HT-29 (cell line): ENCODE data around the gene LPCAT4. TPM values are rescaled to one million over a fixed set of nuclear protein-coding genes. Genes with fewer than 3 reads are reported as not detected.

Experiments used
- DNase-seq: peaks from one replicate; pipeline ENCODE4 v3.0.0-alpha.2; 2015; ENCODE audit warnings: low spot score
- total RNA-seq: library from RNA; depleted of rRNA; stranded (reverse); fragments of >200 nt; shearing (Covaris generic); gene quantifications from 2 replicates; pipeline ENCODE4 v1.2.3, GENCODE V29; 2014

Gene LPCAT4
- total RNA-seq, 1 experiment from 2014 or later, result 72.8 TPM

DNA sequence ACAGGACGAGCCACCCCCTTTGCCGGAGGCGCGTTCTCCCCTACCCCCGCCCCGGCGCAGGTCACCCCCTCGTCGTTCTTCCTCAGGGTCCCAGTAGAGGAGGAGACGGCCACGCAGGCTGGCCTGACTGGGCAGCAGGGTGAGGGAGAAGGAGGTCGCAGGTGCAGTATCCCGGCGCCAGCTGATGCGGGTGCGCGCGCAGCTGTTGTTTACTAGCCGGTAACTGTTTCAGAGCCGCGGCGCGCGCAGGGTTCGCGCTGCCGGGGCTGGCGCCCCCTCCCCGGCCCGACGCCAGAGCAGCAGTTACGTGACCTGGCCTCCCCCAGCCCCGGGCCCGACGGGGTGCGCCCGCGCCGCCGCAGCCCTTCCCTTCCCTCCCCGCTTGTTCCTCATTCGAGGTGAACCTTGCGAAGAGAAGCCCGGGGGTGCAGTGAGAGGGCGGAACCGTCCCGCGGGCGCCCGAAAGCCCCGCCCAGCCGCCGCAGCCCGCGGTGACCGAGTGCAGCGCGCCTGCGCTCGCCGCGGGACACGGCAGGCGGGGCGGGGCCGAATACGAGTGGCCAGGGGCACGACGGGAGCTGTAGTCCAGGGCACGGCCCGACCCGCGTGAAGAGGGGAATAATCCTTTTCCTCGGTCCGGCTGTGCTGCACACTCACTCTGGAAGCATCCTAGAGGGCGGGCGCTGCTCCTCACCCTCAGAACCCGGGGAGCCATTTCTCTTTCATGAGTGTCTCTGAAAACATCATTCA is 29.3 kb downstream of the LPCAT4 start, which contains the start of gene SLC12A6:
TSS of gene SLC12A6 (minus strand) at position 225 of the 750 bp plus-strand sequence. CDS start 1,101 bp downstream, outside the sequence.
- peak; percentile 97 for DNase-seq

DNA sequence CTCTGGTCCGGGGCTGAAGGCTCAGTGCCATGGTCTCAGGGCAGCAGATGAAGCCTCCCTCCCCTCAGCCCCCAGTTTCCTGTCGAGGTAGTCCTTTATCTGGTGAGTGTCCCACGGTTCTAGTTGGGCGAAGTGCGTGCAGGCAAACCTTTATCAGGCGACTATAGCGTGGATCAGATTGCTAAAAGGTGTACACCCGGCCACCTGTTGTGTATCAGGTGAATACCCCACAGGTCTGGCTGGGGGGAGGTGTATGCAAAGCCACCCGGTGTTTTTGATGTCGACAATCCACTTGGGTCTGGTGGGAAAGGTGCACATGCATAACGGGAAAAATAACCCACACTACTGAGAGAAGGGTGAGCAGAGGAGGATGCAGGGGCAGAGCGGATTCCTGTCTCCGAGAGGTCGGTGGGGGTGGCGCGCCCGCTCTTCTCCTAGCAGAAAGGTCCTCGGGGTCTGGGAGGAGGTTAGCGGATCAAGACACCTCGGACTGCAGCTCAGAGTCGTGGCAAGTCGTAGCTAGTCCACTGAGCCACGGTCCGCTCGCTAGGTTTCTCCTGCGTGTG is 29.9 kb downstream of the LPCAT4 start:
- no peak for DNase-seq

DNA sequence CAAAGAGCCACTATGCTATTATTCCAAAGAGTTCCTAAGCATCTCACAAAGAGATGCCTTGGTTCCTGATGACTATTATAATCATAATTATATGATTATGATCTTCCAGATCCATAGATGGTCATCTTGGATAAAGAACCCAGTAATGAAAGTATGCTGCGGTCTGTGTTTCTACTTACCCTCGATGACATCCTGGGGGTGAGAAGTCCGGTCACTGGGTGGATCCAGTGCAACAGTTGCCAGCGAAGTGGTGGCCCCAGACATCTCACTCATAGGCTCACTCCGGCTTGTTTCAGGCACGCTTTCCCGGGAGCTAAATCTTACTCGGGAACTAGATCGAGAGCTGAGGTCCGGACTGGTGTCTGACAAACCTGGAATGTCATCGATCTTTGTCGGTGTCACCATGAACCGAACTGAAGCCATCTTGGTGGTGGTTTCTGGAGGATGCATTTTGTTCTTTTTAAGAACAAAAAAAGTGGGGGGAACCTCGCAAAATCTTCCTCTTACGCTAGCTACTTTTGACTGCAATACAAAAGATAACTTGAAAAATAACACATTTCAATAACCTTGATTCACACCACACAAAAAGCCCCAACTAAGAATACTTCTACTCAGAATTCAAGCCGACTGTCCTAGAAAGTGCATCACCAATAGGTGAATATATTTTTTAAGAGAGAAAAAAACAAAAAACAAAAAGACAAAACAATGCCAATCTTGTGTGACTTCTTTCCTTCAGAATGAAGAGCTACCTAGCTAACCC is 30.6 kb downstream of the LPCAT4 start:
- no peak for DNase-seq

DNA sequence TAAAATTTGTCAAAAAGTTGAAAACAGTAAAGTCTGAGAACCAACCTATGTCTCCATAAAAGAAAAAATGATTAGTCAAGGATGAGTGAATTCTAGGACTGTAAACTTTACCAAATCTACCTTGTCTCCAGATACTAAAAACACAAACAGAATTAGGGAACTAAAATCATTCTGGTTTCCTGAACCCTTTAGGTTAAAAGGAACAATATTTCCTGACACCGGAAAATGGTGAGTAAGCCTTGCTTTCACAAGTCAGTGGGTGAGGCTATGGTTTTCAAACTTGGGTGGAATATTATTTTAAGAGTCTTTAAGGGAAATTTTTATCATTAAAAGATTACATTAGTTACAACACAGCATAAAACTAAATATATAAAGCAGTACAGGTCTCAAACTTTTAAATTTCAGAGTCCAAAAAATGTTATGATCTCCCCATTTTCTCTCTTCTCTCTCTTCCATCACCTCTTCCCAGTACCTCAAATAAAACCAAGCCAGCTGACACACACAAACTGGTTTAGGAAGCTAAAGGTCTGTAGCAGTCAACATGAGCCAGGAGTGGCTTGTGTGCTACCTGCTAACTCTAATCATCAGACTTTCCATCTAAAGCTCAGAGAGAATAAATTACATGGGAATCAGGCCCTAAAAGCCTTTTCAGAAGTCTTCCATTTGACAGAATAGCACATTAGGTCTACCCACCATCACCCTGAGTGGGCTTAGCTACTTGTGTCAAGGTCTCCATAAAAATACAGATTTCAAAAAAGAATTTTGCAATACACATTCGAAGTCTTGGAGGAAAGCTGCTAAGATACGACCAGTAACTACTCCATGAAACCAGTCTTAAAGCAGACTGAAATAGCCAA is 31.6 kb downstream of the LPCAT4 start:
- DNase-seq, result no peak

DNA sequence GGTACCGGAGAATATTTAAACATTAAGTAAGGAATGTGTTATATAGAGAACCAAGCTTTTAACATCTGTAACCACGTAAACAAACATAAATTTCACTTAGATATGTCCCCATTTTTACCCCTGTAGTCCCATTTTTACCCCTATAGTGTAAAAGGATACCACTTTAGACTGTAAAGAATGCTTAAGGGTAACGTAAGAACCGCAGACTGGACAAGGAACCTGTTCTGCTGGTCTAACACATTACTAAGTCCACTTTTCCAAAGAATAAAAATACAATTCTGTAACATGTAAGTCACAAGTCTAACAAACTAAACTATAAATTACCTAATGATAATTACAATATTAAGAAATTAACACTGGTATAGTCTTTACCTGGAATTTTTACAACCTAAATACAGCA is 32.3 kb downstream of the LPCAT4 start:
- no peak for DNase-seq

DNA sequence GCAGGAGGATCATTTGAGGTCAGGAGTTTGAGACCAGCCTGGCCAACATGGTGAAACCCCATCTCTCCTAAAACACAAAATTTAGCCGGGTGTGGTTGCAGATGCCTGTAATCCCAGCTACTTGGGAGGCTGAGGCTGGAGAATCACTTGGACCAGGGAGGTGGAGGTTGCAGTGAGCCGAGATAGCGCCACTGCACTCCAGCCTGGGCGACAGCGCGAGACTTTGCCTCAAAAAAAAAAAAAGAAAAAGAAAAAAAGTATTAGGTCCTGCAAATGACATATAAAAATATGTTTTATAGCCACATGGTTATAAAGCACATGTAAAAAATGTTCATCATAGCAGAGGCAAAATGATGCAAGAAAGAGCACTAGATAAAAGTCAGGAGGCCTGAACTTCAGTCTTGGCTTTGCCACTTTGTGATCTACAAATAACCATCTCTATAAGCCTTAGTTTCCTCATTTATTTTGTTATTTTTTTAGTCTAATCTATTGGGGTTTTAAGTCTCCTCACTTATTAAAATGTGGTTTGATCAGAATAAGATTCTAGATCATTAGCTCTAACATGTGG is 34.4 kb downstream of the LPCAT4 start:
- DNase-seq, result no peak

DNA sequence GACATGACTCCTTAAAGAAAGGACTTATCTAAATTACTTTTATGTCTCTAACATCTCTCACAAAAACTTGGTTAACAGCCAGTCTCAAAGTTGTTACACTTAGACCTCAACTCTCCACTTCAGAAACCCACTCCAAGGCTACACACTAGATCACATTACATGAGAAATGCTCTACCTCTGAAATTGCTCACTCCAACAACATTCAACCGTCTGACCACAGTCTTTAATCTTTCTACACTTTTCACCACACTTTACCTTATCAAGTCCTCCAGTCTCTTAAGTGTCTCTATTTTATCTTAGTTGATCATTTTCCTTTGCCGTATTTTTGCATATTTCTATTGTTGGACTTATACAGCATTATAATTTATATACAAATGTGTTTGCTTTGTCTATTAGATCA is 35.2 kb downstream of the LPCAT4 start:
- DNase-seq, result no peak

DNA sequence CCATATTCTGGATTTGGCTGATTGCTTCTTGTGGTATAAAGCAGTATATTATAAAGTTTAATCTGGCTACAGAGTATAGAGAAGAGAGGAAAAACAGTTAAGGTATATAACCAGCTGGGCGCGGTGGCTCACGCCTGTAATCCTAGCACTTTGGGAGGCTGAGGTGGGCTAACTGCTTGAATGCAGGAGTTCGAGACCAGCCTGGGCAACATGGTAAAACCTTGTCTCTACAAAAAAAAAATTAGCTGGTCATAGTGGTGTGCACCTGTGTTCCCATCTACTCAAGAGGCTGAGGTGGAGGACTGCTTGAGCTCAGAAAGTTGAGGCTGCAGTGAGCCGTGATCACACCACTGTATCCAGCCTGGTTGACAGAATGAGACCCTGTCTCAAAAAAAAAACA is 36.7 kb downstream of the LPCAT4 start:
- no peak for DNase-seq

DNA sequence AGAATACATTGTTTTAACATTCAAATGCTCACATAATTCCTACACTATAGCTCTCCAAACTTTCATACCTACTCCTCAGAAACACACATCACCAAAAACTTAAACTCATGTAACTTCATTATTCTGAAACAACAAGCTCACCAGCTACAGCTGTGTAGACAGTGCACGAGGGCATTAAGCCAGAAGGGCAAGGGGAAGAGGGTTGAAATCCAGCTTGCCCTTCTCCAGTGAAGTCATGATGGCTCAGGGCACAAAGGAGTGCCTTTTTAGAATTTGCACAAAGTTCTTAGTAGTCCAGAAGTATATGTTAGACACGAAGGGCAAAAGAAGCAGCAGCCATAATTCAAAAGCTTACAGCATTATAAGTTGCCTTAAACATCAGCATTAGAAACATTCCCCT is 38.0 kb downstream of the LPCAT4 start:
- no peak for DNase-seq

DNA sequence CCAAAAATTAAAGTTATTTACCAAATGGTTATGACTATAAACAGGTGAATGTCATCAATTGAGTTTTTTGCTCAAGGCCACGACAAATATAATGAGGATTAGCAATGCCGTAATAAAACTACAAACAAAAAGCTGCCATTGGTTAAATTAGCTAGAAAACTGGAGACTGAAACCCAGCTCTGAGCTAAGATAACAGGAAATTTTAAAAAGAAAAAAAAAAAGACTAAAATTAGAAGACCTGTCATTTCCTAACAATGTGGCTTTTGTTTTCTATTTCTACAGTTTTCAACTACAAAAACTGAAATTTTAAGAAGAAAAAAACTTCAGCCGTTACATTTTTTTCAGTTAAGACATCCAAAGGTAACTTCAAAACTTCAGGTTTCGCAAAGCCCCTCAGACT is 39.1 kb downstream of the LPCAT4 start:
- no peak for DNase-seq

DNA sequence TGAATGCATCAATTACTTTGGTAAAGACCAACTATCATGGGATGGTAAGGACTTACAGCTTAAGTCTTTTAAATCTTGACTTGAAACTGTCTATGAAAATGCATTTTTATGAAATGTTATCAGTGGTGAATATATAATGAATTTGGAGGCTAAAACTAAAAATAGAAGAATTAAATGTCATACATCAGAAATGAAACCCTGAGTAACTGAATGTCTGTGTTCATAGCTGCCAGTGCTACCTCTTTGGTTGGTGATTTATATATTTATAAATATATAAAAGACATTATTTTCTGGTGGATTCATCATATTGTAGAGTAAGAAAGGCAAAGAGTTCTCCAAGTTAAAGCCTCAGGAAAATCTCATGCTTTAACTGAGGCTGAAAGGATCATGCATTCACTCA is 41.6 kb downstream of the LPCAT4 start:
- no peak for DNase-seq

DNA sequence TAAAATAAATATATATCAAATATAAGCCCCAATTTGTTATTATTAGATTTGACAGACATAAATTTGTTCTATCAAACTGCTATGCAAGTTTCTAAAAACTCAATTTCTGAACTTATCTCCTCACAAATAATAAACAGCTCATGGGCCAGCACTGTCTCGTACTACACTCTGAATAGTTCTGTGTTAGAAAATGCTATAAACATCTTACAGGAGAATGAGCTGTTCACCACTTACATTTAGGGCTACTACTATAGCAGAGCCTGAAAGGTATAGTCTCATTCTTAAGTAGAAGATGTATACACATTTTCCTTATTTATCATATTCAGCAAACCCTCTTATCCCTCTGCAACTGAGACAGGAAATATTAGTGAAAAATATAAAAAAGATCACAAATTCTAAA is 42.1 kb downstream of the LPCAT4 start:
- DNase-seq, result no peak

DNA sequence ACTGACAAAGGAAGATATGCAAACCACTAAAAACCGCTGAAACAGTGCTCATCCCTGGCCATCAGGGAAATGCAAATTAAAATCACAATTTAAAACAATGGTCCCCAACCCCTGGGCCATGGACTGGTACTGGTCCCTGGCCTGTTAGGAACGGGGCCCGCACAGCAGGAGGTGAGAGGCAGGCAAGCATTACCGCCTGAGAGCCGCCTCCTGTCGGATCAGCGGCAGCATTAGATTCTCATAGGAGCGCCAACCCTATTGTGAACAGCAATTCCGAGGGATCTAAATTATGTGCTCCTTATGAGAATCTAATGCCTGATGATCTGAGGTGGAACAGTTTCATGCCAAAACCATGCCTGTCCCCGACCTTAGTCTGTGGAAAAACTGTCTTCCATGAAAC is 43.8 kb downstream of the LPCAT4 start:
- DNase-seq, result no peak

DNA sequence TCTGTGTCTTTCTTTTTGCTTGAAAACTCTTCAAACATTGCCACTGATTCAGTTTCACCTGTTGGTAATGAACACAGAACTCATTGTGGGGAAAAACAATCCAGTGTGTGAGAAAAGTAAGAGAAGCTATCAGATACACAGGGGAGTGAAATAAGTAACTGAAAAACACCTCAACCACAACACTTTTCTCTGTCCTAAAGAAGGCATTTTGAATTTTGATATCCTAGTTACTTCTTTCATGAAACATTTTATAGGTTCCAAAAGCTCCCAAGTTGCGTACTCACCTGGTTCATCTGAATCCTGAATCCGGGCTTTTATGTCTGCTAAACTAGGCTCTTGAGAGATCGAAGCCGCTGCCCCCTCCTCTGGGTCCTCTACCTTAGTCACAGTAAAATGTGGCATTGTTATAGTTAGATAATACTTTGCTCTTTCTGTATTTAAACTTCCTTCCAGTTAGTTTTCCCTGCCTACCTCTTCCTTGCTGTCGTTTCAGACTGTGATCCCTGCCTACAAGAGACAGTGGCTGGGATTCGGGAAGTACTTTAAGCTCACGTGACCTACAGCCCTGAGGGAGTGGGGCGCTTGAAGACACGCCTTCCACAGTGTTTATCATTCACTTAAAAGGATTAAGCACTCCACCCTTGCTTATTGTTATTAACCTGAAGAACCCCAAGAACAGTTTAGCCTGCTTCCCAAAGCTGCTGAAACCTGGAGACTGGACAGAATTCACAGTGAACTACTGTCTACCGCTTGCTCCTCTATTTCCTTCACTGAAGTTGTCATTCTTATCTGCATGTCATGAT is 48.5 kb downstream of the LPCAT4 start:
- DNase-seq, result peak; percentile 83

DNA sequence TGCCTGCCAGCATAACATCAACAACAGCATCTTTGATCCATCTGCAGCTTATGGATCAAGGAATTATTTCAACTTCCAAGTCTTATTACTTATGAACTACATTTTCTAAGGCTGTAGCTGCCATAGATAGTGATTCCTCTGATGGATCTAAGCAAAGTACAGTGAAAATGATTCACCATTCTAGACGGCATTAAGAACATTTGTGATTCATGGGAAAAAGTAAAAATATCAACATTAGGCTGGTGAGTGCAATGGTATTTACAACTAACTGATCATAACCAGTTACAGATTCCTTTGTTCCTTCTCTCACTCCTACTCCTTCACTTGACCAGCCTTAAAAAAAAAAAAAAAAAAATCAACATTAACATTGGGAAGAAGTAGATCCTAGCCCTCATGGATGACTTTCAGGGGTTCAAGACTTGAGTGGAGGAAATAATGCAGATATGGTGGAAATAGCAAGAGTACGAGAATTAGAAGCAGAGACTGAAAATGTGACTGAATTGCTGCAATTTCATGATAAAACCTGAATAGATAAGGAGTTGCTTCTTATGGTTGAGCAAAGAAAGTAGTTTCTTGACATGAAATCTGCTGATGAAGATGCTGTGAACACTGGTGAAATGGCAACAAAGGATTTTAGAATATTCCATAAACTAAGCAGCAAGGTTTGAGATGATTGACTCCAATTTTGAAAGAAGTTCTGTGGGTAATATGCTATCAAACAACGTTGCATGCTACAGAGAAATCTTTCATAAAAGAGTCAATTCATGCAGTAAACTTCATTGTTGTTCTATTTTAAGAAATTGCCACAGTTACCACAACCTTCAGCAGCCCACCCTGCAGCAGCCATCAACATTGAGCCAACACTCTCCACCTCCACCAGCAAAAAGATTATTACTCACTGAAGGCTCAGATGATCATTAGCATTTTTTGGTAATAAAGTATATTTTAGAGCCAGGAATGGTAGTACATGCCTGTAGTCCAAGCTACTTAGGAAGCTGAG is 52.2 kb downstream of the LPCAT4 start:
- DNase-seq, result no peak

DNA sequence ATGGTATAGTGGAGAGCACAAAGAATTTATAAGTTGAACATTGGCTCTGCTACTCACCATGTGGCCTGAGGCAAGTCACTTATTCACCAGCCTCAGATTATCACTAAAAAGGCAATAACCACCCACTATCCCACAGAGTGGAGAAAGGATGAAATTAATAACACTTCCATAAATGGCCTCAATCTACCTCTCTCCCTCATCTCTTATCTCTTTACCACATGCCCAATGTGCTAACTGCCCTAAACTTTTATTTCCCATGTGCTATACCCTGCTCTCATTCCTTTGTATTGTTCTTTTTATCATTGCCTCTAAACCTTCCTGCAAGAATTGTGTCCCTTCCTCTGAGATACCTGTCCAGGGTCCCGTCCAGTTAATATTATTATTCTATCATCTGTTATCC is 55.4 kb downstream of the LPCAT4 start:
- DNase-seq, result no peak
